ENCODE results near the gene COL3A1.

Gene COL3A1

GRCh38 chr2:188970211-188970610, 4.0 kb upstream of the COL3A1 start:
- TF ChIP-seq, protein P1, sequence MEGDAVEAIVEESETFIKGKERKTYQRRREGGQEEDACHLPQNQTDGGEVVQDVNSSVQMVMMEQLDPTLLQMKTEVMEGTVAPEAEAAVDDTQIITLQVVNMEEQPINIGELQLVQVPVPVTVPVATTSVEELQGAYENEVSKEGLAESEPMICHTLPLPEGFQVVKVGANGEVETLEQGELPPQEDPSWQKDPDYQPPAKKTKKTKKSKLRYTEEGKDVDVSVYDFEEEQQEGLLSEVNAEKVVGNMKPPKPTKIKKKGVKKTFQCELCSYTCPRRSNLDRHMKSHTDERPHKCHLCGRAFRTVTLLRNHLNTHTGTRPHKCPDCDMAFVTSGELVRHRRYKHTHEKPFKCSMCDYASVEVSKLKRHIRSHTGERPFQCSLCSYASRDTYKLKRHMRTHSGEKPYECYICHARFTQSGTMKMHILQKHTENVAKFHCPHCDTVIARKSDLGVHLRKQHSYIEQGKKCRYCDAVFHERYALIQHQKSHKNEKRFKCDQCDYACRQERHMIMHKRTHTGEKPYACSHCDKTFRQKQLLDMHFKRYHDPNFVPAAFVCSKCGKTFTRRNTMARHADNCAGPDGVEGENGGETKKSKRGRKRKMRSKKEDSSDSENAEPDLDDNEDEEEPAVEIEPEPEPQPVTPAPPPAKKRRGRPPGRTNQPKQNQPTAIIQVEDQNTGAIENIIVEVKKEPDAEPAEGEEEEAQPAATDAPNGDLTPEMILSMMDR (IDR thresholded peaks at IDR 0.05; ENCODE audit: borderline replicate concordance, control extremely low read depth, extremely low read depth, insufficient read depth, missing control alignments) = no peak
- DNase-seq (ENCODE audit: low spot score) = no peak
- in situ Hi-C loops (cut with MboI; ENCODE audit: low sequenced_read_pairs, unreplicated experiment) = no loop called here

GRCh38 chr2:188971432-188971861, 2.7 kb upstream of the COL3A1 start:
- in situ Hi-C loops (cut with MboI; ENCODE audit: low sequenced_read_pairs, unreplicated experiment) = no loop called here
- TF ChIP-seq, protein P1 (IDR thresholded peaks at IDR 0.05; ENCODE audit: borderline replicate concordance, control extremely low read depth, extremely low read depth, insufficient read depth, missing control alignments) = no peak
- DNase-seq (ENCODE audit: low spot score) = no peak

DNA sequence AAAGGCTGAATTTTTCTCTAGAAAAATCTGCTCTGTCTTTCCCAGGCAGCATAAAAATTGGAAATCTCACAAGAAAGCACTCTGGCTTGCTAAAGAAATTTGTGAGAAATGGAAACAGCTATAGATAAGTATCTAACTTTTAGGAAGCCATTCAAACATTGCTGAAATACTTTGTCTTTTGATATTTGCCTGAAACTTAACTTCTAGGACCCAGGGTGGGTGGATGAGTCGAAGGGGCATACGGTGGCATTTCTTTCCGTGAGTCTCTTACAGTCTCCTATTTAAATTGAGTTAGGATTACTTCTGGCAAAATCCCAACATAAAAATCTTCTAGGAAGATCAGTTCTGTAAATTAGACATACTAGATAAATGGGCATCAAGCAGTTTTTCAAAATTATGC, 532 bp upstream of the COL3A1 start:
- no peak for DNase-seq (ENCODE audit: low spot score)
- in situ Hi-C loops (cut with MboI; ENCODE audit: low sequenced_read_pairs, unreplicated experiment) = no loop called here
- TF ChIP-seq, protein P1 (IDR thresholded peaks at IDR 0.05; ENCODE audit: borderline replicate concordance, control extremely low read depth, extremely low read depth, insufficient read depth, missing control alignments) = no peak

- TF ChIP-seq, protein P1 (IDR thresholded peaks at IDR 0.05; ENCODE audit: borderline replicate concordance, control extremely low read depth, extremely low read depth, insufficient read depth, missing control alignments) = no peak
- in situ Hi-C loops (cut with MboI; ENCODE audit: low sequenced_read_pairs, unreplicated experiment) = no loop called here
- no peak for DNase-seq (ENCODE audit: low spot score)
Measured at GRCh38 chr2:188975497-188976102, 1.4 kb downstream of the COL3A1 start.

GRCh38 chr2:188976545-188977268, 2.5 kb downstream of the COL3A1 start:
- TF ChIP-seq, protein P1 (IDR thresholded peaks at IDR 0.05; ENCODE audit: borderline replicate concordance, control extremely low read depth, extremely low read depth, insufficient read depth, missing control alignments) = no peak
- in situ Hi-C loops (cut with MboI; ENCODE audit: low sequenced_read_pairs, unreplicated experiment) = no loop called here
- no peak for DNase-seq (ENCODE audit: low spot score)

GRCh38 chr2:188977317-188977716, 3.1 kb downstream of the COL3A1 start:
- no peak for DNase-seq (ENCODE audit: low spot score)
- in situ Hi-C loops (cut with MboI; ENCODE audit: low sequenced_read_pairs, unreplicated experiment) = no loop called here
- TF ChIP-seq, protein P1 (IDR thresholded peaks at IDR 0.05; ENCODE audit: borderline replicate concordance, control extremely low read depth, extremely low read depth, insufficient read depth, missing control alignments) = no peak

Measured in GM13976 (cell line).